GM18499 (cell line): ENCODE results near the gene FBXL13.
"Not testable (repeated sequence)": the region's sequence is repeated elsewhere in the genome, so short reads cannot be mapped to it uniquely, and the experiment has no call there.

ENCODE experiments used
- ATAC-seq: cut with Tn5 transposase; IDR thresholded peaks from one replicate; pipeline ENCODE4 v1.9.1; 2021; ENCODE audit warnings: moderate number of reproducible peaks; ENCODE audit not compliant: insufficient read depth, unreplicated experiment

FBXL13 gene

DNA sequence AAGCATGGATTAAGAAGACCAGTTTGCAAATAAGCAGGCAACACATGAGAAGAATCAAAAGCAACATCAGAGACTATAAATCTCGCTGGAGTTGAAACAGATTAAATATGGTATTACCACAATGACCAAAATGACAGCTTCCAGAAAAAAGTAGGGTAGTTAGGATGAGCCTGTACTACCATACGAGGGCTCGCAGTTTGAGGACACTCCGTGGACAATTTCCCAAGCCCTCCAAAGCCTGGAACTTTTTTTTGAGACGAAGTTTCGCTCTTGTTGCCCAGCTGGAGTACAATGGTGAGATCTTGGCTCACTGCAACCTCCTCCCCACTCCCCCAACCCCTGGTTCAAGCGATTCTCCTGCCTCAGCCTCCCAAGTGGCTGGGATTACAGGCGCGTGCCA lies 160.8 kb downstream of the FBXL13 start:
- no peak for ATAC-seq

DNA sequence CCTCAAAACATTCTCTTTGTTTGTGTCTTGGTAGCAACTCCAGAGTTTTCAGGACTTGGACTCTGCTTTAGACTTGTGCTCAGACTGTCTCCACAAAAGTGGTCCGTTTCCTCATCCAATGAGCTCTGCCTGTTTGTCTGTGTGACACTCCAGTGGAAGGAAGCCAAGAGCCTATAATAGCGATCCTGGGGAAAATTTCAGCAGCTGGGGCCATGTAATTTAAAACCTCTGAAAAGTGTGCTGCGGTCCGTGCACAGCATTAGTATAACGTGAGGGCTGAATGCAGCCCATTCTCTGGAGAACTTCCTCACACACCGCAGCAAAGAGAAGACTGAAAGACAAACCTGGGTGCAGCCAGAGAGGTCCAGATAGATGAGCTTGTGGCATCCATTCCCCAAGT lies 161.9 kb downstream of the FBXL13 start, which contains the start of gene LRRC17:
TSS of gene LRRC17 (plus strand) at position 259 of the 400 bp plus-strand sequence. CDS start 20,914 bp downstream, outside the sequence.
- ATAC-seq: no peak

DNA sequence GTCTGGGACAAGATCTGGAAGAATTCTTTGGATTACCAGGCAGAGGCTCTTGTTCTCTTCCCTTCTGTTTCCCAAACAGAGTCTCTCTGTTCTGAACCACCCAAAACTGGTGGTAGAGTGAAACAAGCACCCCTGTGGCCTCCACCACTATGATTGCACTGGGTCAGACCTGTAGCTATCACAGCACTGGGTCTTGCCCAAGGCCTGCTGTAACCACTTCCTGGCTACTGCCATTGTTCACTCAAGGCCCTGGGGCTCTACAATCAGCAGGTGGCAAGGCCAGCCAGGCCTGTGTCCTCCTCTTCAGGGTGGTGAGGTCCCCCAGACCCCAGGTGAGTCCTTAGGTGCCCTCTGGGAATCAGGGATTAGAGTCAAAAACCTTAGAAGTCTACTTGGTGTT lies 165.9 kb downstream of the FBXL13 start:
- no peak for ATAC-seq

DNA sequence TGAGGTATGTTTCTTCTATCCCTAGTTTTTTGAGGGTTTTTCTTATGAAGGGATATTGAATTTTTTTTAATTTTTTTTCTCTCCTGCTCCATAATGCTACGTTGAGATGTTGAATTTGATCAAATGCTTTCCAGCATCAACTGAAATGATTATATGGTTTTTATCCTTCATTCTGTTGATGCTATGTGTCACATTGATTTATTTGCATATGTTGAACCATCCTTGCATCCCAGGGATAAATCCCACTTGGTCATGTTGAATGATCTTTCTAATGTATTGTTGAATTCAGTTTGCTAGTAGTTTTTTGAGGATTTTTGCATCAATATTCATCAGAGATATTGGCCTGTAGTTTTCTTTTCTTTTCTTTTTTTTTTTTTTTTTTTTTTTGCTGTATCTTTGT lies 171.0 kb downstream of the FBXL13 start:
- not testable (repeated sequence) for ATAC-seq

DNA sequence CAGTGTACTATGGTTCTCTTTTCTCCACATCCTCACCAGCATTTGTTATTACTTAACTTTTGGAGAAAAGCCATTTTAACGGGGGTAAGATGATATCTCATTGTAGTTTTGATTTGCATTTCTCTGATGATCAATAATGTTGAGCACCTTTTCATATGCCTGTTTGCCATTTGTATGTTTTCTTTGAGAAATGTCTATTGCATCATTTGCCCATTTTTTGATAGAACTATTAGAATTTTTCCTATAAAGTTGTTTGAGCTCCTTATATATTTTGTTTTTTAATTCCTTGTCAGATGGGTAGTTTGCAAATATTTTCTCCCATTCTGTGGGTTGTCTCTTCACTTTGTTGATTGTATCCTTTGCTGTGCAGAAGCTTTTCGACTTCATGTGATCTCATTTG lies 172.5 kb downstream of the FBXL13 start:
- not testable (repeated sequence) for ATAC-seq

DNA sequence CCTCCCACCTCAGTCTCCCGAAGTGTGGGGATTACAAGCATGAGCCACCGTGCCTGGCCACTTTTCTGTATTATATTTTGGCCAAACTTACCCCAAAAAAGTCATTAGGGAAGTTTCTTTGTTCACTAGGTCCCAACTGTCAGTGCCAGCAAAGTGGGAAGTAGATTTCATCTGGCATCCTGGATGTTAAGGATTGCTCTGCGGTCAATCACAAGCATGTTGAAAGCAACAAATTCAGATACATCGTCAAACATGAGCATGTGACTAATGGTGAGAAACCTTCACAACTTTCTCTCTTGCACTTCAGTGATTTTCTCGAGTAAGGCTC lies 176.1 kb downstream of the FBXL13 start:
- no peak for ATAC-seq

DNA sequence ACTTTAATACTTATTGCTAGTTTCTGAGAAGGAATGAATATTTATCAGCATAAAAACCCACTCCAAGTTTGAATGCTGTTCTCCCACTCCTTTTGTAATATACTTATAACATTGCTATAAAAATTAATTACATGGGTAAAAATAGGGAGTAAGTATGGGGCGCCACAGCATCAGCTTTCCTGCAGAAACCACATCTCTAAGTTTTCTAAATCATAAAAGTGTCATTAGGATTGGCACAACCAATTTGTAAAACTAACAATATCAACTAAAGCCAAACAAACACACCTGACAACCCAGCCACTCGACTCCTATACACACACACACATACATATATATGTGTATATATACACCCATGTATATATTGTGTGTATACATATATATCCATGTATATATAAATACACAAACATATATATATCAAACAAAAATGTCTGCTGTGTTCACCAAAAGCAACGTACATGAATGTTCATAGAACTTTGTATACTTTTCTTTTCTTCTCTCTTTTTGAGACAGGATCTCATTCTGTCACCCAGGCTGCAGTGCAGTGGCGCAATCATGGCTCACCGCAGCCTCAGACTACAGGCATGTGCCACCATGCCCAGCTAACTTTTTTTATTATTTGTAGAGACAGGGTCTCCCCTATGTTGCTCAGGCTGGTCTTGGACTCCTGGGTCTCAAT lies 176.6 kb downstream of the FBXL13 start:
- ATAC-seq: no peak

DNA sequence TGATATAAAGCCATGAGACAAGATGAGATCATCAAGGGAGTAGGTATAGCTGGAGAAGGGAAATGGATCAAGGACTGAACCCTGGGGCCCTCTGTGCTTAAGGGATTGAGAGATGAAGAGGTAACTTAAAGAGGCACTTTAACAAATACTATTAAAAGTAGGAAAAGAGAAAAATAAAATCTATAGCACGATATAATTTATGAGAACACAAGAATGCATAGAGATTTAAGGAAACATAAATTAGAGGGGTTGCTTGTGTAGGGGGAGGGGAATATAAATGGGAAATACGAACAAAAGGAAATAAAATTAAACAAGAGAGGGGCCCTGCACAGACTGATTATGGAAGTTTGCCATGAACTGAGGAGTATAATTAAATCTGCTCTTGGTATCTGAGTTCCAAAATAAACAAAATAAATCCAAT lies 177.4 kb downstream of the FBXL13 start:
- ATAC-seq: no peak

DNA sequence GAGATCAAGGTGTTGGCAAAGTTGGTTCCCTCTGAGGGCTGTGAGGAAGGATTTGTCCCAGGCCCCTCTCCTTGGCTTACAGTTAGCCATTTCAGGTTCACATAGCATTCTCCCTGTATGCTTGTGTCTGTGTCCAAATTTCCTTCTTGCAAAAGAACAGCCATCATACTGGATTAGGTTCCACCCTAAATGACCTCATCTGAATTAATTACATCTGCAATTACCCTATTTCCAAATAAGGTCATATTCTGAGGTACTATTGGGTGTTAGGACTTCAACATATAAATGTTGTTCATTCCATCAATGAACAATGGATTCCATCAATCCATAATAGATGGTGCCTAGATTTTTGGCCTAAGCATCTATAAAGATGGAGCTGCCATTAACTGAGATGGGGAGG lies 178.0 kb downstream of the FBXL13 start:
- ATAC-seq: no peak

DNA sequence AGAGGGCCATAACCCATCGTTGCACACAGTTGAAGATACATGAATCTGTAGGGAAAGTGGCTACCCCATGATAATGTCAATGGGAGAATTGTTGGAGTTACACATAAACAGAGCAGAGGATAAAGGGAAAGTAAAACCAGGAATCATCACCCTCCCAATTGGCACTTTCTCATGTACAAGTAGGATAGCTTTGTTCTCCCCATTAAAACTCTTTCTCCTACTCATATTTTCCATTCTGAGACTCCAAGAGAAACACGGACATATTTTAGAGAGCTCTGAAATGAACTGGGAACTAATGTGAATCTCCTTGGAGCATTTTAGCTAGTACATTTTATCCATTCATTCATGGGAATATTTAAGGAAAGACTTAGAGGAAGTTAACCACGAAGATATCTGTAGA lies 179.0 kb downstream of the FBXL13 start:
- no peak for ATAC-seq

DNA sequence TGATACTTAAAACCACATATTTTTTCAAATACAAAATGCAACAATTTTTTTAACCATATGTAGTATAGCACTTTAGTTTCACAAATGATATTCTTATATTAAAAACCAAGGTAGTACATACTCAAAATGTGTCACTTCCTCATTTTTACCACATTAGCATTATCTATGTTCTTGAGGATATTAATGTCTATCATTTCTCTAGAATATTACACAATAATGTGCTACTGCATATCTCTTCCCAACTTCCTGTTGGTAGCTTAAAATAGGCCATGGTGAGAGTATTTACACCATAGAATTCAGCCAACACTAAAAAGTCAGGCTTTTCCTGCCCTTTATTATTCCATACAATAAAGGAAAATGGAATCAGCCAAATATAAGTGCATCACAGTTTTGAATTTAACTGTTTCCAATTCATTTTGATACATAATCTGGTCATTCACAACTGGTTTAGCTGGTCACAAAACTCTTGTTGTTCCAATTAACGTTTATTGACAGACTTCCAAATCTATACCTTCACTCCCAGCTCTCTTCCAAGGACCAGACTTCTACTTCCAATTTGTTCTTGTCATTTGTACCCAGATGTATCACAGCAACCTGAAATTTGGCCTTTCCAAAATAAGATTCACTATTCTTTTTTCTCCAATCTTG lies 181.8 kb downstream of the FBXL13 start:
- ATAC-seq: no peak

DNA sequence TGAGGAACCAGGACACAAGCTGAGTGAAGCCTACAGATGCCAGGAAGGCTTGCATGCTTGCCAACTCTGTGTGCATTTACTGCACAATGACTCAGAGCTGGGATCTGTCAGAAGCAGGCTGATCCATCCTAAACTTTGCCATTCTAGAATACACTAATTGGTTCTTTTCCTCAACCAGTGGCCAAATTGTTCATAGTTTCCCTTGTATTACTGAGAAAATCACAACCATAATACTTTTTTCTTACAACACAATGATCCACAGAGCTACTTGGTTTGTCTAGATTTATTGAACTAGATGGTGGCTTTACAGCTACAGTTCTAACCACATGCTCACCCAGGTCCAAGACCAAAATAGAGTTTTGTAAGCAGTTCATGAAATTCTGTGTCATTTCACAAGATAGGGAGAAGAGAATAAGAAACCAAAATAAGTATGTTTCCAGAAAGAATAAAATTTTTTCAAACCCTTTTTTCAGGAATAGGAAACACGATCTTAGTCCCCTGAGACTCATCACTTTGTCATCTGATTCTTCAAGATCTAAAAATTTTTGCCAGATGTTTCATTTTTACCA lies 182.8 kb downstream of the FBXL13 start:
- ATAC-seq: no peak

DNA sequence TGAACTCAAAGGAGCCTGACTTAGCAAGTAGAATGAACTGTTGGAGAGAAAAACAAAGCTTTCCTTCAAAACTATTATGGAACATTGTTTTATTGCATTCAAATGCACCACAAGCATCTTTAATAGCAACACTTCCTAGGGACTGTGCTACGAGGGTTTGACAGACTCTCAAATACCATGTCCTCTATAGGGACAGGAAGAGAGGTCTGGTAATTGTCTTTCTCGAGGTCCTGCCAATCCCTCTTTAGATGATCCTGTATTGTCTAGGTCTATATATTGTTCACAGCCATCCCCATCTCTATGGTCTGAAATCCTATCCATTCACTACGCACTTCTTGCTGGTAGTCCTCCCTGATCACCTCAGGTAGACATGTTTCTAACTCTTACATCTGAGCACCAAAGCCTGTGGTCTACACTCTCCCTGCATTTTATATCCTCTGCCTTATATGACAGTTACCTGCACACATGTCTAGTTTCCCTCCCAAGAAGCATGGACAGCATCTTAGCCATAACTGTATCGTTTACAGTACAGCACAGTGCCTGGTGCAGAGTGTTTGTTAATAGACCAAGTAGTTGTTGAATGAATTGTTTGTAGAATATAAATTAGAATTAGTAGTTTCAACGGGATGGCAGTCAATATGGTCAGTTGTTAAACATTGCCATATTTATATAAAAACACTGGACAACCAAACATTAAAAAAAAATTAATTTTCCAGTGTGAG lies 183.5 kb downstream of the FBXL13 start:
- ATAC-seq: no peak

DNA sequence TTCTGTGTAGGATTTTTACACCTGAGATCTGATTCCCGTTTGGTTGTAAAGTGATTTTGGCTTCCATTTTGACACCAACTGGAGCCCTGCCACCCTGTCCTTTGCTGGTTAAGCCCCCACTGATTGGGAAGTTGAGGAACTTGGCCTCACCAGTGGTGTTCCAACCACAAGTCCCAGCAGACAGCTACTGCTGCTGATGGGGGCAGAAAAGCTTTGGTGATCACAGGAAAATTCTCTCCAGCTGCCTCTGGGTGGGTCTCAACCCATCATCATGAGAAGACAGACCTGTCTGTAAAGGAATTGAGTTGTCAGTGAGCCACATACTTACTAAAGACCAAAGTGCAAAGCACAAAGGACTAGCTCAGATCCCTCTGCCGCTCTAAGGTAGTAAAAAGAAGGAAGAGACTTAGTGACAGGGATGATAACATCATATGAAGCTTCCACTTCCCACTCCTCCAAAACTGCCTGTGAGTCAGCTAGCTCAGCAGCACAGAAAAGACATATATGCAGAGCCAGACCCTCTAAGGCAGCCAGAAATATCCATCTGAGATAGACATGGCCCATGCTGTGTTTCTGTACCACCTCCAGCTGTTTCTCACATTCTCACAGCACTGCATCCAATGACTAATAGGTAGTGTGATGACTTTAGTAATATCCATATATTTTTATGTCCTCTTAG lies 184.2 kb downstream of the FBXL13 start:
- no peak for ATAC-seq

DNA sequence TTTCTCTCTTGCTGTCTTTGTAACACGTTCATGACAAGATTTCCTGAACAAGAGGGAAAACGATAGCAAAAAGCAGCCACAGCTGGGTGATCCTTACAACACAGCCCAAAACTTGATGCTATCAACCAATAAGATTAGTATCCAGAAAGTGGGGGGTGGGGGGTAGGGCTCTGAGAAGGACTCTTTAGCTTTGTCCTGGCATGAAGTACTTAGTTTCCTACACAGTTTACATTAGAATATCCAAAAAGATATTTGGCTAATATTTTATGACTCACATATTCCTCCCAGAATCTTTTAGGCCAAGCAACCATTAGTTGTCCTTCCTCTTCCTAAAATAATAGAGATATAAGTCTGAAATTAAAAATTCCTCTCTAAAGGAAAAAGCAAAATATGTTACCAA lies 184.7 kb downstream of the FBXL13 start:
- no peak for ATAC-seq

DNA sequence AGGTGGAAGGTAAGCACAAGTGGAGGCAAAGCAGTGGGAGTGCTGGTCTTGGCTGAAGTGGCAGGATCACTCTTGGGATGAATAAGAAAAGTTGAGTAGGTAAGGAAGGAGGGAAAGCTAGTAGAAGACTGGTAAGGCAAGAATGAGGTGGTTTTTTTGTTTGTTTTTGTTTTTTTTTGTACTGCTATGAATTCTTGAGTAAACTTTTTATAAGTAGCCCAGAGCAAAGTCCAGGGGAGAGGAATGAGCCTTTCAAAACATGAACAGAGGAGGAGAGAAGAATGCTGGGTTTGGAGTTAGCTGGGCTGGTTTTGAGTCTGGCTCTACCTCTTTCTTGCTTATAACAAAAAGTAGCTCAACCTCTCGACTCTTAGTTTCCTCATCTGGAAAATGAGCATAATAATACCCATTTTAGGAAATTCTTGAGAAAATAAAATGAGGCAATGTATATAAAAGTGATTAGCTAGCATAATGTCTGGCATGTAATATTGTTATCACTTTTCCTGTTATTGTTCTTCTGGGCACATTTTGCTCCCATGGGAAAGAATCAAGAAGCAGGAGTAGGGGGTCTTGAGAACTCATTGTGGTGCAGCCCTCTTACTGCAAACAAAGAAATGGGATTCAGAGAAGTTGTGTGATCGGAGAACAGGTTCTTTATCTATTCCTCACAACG lies 185.9 kb downstream of the FBXL13 start:
- ATAC-seq: no peak

DNA sequence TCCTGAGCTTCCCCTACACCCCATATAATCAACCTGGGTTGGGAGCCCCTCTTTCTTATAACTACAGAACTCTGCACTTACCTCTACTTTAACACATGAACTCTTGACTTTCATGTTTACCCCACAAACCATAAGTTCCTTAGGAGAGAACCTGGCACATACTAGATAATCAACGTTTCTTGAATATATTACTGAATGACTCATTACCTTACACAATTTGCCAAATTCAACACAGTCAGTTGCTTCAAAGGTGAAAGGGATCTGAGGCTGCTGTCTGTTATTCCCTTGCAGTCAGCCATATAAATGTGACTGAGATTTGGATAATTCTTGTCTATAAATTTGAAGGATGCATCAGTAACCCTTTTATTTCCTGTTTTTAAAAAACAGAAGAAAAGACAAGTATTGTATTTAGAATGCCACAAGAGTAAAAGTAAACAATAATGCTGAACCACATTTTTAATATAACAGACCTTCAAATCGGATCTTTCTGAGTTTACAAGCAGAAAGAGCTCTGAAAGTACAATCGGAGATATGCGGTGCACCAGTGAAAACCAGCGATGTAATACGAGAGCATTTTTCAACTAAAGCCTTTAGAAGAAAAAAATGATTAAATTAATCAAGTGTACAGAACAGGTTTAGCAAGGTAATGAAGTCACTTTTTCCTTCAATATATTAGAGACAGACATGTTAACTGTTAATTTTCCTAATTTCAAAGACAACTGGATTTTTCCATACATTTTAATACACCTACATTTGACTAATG lies 191.3 kb downstream of the FBXL13 start:
- ATAC-seq: no peak

DNA sequence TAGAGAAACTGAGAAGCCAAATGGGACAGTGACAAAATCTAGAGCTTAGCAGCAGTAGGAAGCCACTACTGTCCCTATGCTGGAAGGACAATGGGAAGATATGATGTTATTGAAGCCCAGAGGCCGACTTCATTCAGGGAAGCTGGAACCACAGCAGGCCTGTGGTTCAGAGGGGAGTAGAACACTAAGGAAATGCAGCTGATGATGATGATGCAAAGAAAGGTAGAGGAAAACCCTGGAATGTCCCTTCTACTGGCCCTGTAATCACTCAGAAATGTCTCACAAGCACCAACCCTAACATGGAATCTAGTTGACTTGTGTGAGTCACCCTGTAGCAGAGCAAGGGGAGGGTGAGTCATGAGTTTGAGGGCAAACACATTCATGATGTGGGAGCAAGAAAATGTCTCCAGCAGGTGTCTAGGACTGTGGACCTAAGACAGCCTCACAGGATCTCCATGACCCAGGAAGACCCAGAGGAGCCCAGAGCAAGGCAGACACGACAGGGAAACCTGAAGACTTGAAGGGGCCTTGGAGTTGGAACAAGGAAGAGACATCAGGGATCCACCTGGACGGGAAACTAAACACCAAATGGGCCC lies 198.8 kb downstream of the FBXL13 start:
- no peak for ATAC-seq

DNA sequence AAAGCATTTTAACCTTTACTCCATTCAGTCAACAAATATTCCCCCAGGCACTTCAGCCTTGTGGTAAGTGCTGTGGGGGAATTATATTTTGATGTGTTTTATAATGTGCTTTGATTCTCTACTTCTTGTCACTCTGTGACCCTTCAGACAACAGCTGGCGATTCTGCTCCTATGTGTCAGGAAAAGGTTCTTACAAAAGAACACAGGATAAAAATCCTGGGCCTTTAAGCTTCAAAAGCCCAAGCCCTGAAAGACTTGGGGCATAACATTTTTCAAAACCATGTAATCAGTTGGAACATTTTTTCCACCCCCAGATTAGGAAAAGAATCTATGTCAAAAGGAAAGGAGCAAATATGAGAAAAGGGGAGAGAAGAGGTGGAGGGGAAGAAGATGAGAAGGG lies 199.6 kb downstream of the FBXL13 start:
- no peak for ATAC-seq
